ENCODE results near the gene SREK1. TPM values are rescaled to one million over a fixed set of nuclear protein-coding genes. Genes with fewer than 3 reads are reported as not detected.

Gene SREK1
- total RNA-seq, 1 experiment from 2014 or later, result 180 TPM

DNA sequence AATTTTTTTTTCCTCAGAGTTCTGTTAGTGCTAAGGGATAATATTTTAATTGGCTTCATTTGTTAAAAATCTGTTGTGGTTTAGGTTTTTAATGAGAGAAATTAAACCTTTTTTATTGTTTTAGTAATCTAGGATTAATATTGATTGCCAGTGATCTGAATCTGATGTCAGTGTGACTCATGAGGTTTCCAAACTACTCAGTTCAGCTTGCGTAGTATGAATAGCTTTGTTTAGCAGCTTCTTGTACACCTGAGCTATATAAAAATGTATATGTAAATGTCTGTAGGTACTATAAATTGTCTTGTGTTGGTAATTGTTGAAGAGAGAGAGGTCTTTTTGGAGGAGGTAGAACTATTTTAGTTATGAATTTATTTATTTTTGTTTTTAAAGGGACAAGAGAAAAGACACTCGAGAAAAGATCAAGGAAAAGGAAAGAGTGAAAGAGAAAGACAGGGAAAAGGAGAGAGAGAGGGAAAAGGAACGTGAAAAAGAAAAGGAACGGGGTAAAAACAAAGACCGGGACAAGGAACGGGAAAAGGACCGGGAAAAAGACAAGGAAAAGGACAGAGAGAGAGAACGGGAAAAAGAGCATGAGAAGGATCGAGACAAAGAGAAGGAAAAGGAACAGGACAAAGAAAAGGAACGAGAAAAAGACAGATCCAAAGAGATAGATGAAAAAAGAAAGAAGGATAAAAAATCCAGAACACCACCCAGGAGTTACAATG, 26.3 kb downstream of the SREK1 start:
- Histone ChIP-seq H3K9me3 (ENCODE audit: low read length) (no peaks in the 10 kb centered on the region), H3K9me2 (replicated peaks; ENCODE audit: insufficient read depth, low read length) (no peaks in the 10 kb centered on the region), H3K4me2 (ENCODE audit: low read depth, low read length, poor library complexity, severe bottlenecking) (peak overlapping the region; percentile 20), H2AFZ (ENCODE audit: low read length) (no peak overlapping the region), H3K36me3 (ENCODE audit: insufficient read depth, low read length) (peaks cover 53% of the 10 kb centered on the region), H3K27me3 (ENCODE audit: low read length) (no peaks in the 10 kb centered on the region), H3K4me3 (ENCODE audit: low read length) (no peak overlapping the region), H4K20me1 (ENCODE audit: insufficient read depth, low read depth, low read length) (no peaks in the 10 kb centered on the region), H3K27ac (ENCODE audit: low read length) (peak overlapping the region; percentile 54), H3K79me2 (ENCODE audit: low read length) (peaks cover 68% of the 10 kb centered on the region), H3K9ac (ENCODE audit: low read length) (no peak overlapping the region), H3K4me1 (ENCODE audit: low read length) (peaks cover 39% of the 10 kb centered on the region)
- no peak for DNase-seq

DNA sequence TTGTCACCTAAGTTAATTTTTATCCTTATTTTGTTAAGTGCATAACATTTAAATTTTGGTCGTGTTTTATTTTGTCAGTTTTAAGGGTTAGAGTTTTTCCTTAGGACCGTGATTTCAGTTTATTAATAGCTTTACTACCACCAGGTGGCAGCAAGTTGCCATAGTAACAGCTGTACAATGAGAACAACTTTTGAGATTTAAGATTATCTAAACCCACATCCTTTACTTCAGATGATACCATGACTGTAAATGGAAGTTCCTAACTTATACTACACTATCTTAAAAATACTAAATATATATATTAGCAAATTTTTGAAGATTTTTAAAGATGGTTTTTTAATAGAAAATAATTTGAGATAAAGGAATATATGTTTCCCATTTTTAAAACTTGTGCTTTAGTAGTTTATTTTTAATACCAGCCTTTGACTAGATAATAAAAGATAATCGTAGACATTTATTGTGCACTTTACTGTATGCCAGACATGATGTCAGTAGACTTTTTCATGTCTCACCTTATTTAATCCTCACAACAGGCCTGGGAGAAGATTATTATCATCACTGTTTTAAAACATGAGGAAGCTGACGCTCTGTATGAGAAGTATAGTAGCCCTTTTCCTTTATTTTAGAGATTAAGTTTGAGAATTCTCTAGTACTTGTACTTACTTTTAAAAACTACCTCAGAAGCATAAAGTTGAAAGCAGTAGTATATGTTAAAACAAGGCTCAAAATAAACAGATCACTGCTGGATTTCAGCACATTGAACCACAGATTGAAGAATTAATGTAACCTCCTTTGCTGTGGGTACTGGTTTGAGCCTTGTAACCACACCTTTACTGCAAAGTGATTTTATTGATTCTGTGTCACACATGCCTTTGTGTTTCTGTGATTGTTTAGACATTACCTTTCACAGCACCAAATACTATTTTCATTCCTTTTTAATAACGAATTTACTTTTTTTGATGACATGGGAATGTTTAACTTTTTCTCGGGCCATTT, 27.5 kb downstream of the SREK1 start:
- H3K4me2 ChIP-seq (ENCODE audit: low read depth, low read length, poor library complexity, severe bottlenecking), result peak overlapping the region; percentile 20
- H3K4me3 ChIP-seq (ENCODE audit: low read length), result no peak overlapping the region
- no peak overlapping the region for H2AFZ ChIP-seq (ENCODE audit: low read length)
- H3K36me3 ChIP-seq (ENCODE audit: insufficient read depth, low read length), result peaks cover 54% of the 10 kb centered on the region
- DNase-seq, result peak; percentile 80
- H3K9me2 ChIP-seq (replicated peaks; ENCODE audit: insufficient read depth, low read length), result no peaks in the 10 kb centered on the region
- no peak overlapping the region for H3K9ac ChIP-seq (ENCODE audit: low read length)
- H3K79me2 ChIP-seq (ENCODE audit: low read length), result peaks cover 73% of the 10 kb centered on the region
- no peaks in the 10 kb centered on the region for H3K9me3 ChIP-seq (ENCODE audit: low read length)
- H4K20me1 ChIP-seq (ENCODE audit: insufficient read depth, low read depth, low read length), result no peaks in the 10 kb centered on the region
- H3K27ac ChIP-seq (ENCODE audit: low read length), result peak overlapping the region; percentile 54
- H3K4me1 ChIP-seq (ENCODE audit: low read length), result peaks cover 39% of the 10 kb centered on the region
- no peaks in the 10 kb centered on the region for H3K27me3 ChIP-seq (ENCODE audit: low read length)

DNA sequence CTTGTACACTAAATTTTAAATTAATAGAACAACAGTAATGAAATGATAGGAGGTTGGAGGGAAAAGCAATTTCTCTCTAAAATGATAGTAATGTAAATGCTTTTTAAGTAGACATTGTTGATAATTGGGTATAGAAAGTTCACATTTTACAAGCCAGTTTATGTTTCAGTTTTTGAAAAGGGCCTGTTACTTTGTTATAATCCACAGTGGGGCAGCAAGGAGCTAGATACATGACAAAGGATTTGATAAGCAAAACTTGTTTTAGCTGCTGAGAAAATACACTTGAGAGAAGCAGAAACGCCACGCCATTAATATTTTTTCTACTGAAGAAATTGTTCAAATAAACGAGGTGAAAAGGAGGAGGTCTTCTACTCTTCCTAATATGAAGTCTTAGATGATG, 30.2 kb downstream of the SREK1 start:
- no peak overlapping the region for H3K9ac ChIP-seq (ENCODE audit: low read length)
- H3K9me2 ChIP-seq (replicated peaks; ENCODE audit: insufficient read depth, low read length), result no peaks in the 10 kb centered on the region
- H3K79me2 ChIP-seq (ENCODE audit: low read length), result peaks cover 70% of the 10 kb centered on the region
- H3K4me3 ChIP-seq (ENCODE audit: low read length), result no peak overlapping the region
- peak; percentile 71 for DNase-seq
- no peaks in the 10 kb centered on the region for H3K27me3 ChIP-seq (ENCODE audit: low read length)
- H3K4me1 ChIP-seq (ENCODE audit: low read length), result peaks cover 26% of the 10 kb centered on the region
- no peak overlapping the region for H3K4me2 ChIP-seq (ENCODE audit: low read depth, low read length, poor library complexity, severe bottlenecking)
- H3K36me3 ChIP-seq (ENCODE audit: insufficient read depth, low read length), result peaks cover 67% of the 10 kb centered on the region
- no peaks in the 10 kb centered on the region for H4K20me1 ChIP-seq (ENCODE audit: insufficient read depth, low read depth, low read length)
- H3K27ac ChIP-seq (ENCODE audit: low read length), result no peak overlapping the region
- H2AFZ ChIP-seq (ENCODE audit: low read length), result no peak overlapping the region
- H3K9me3 ChIP-seq (ENCODE audit: low read length), result no peaks in the 10 kb centered on the region

GRCh38 chr5:66178799-66179198, 34.7 kb downstream of the SREK1 start:
- H3K9me2 ChIP-seq (replicated peaks; ENCODE audit: insufficient read depth, low read length), result no peaks in the 10 kb centered on the region
- H3K4me1 ChIP-seq (ENCODE audit: low read length), result peaks cover 12% of the 10 kb centered on the region
- H3K27me3 ChIP-seq (ENCODE audit: low read length), result no peaks in the 10 kb centered on the region
- no peak overlapping the region for H2AFZ ChIP-seq (ENCODE audit: low read length)
- H4K20me1 ChIP-seq (ENCODE audit: insufficient read depth, low read depth, low read length), result no peaks in the 10 kb centered on the region
- H3K79me2 ChIP-seq (ENCODE audit: low read length), result peaks cover 64% of the 10 kb centered on the region
- DNase-seq, result no peak
- H3K4me3 ChIP-seq (ENCODE audit: low read length), result no peak overlapping the region
- H3K27ac ChIP-seq (ENCODE audit: low read length), result no peak overlapping the region
- H3K36me3 ChIP-seq (ENCODE audit: insufficient read depth, low read length), result peaks cover 88% of the 10 kb centered on the region
- H3K9me3 ChIP-seq (ENCODE audit: low read length), result no peaks in the 10 kb centered on the region
- H3K4me2 ChIP-seq (ENCODE audit: low read depth, low read length, poor library complexity, severe bottlenecking), result no peak overlapping the region
- no peak overlapping the region for H3K9ac ChIP-seq (ENCODE audit: low read length)

GRCh38 chr5:66179297-66180051, 35.4 kb downstream of the SREK1 start:
- no peak for DNase-seq
- H3K9ac ChIP-seq (ENCODE audit: low read length), result no peak overlapping the region
- H3K4me3 ChIP-seq (ENCODE audit: low read length), result no peak overlapping the region
- no peaks in the 10 kb centered on the region for H4K20me1 ChIP-seq (ENCODE audit: insufficient read depth, low read depth, low read length)
- peaks cover 57% of the 10 kb centered on the region for H3K79me2 ChIP-seq (ENCODE audit: low read length)
- H3K4me1 ChIP-seq (ENCODE audit: low read length), result peaks cover 10% of the 10 kb centered on the region
- H3K36me3 ChIP-seq (ENCODE audit: insufficient read depth, low read length), result peaks cover 84% of the 10 kb centered on the region
- no peak overlapping the region for H3K27ac ChIP-seq (ENCODE audit: low read length)
- no peaks in the 10 kb centered on the region for H3K27me3 ChIP-seq (ENCODE audit: low read length)
- no peak overlapping the region for H3K4me2 ChIP-seq (ENCODE audit: low read depth, low read length, poor library complexity, severe bottlenecking)
- H2AFZ ChIP-seq (ENCODE audit: low read length), result no peak overlapping the region
- no peaks in the 10 kb centered on the region for H3K9me3 ChIP-seq (ENCODE audit: low read length)
- H3K9me2 ChIP-seq (replicated peaks; ENCODE audit: insufficient read depth, low read length), result no peaks in the 10 kb centered on the region

- H3K79me2 ChIP-seq (ENCODE audit: low read length), result peaks cover 49% of the 10 kb centered on the region
- H3K9me2 ChIP-seq (replicated peaks; ENCODE audit: insufficient read depth, low read length), result no peaks in the 10 kb centered on the region
- H3K9me3 ChIP-seq (ENCODE audit: low read length), result no peaks in the 10 kb centered on the region
- no peaks in the 10 kb centered on the region for H3K27me3 ChIP-seq (ENCODE audit: low read length)
- H3K27ac ChIP-seq (ENCODE audit: low read length), result no peak overlapping the region
- H3K4me3 ChIP-seq (ENCODE audit: low read length), result no peak overlapping the region
- H2AFZ ChIP-seq (ENCODE audit: low read length), result no peak overlapping the region
- H4K20me1 ChIP-seq (ENCODE audit: insufficient read depth, low read depth, low read length), result no peaks in the 10 kb centered on the region
- DNase-seq, result no peak
- H3K36me3 ChIP-seq (ENCODE audit: insufficient read depth, low read length), result peaks cover 78% of the 10 kb centered on the region
- H3K4me1 ChIP-seq (ENCODE audit: low read length), result peaks cover 10% of the 10 kb centered on the region
- no peak overlapping the region for H3K9ac ChIP-seq (ENCODE audit: low read length)
- H3K4me2 ChIP-seq (ENCODE audit: low read depth, low read length, poor library complexity, severe bottlenecking), result no peak overlapping the region
These were observed 36.4 kb downstream of the SREK1 start for GRCh38 chr5:66180282-66181155.

DNA sequence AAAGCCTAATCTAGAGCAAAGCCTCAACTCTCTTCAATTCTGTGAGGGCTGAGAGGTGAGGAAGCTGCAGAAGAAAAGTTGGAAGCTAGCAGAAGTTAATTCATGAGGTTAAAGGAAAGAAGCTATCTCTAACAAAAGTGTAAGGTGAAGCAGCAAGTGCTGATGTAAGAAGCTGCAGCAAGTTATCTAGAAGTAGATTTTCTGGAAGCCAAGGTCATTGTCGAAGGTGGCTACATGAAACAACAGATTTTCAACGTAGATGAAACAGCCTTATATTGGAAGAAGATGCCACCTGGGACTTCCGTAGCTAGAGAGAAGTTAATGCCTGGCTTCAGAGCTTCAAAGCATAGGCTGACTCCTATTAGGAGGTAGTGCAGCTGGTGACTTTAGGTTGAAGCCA, 42.0 kb downstream of the SREK1 start:
- Histone ChIP-seq H3K27ac (ENCODE audit: low read length) (no peak overlapping the region), H3K27me3 (ENCODE audit: low read length) (no peaks in the 10 kb centered on the region), H2AFZ (ENCODE audit: low read length) (no peak overlapping the region), H3K9me3 (ENCODE audit: low read length) (no peaks in the 10 kb centered on the region), H3K79me2 (ENCODE audit: low read length) (peaks cover 5% of the 10 kb centered on the region; the same call in 1 of the 2 replicates), H3K9ac (ENCODE audit: low read length) (no peak overlapping the region), H3K9me2 (replicated peaks; ENCODE audit: insufficient read depth, low read length) (no peaks in the 10 kb centered on the region), H3K4me1 (ENCODE audit: low read length) (peaks cover 4% of the 10 kb centered on the region; the same call in 1 of the 2 replicates), H3K4me3 (ENCODE audit: low read length) (no peak overlapping the region), H3K4me2 (ENCODE audit: low read depth, low read length, poor library complexity, severe bottlenecking) (no peak overlapping the region), H4K20me1 (ENCODE audit: insufficient read depth, low read depth, low read length) (no peaks in the 10 kb centered on the region), H3K36me3 (ENCODE audit: insufficient read depth, low read length) (peaks cover 32% of the 10 kb centered on the region)
- no peak for DNase-seq
